Measurements from ENCODE around the gene PSMD13. TPM values are rescaled to one million over a fixed set of nuclear protein-coding genes. Genes with fewer than 3 reads are reported as not detected.
"Not testable (repeated sequence)": the region's sequence is repeated elsewhere in the genome, so short reads cannot be mapped to it uniquely, and the experiment has no call there.

PSMD13 gene
- total RNA-seq, 2 donors from 2014 or later = 196 to 273 TPM

GRCh38 chr11:223026-223789 lies 13.6 kb upstream of the PSMD13 start:
- no peaks in the 10 kb centered on the region for H3K9me3 Mint-ChIP-seq
- ATAC-seq (no peak), DNase-seq (ENCODE audit: low spot score in 2 of 2) (no peak)
- no peaks in the 10 kb centered on the region for H3K36me3 Mint-ChIP-seq
- peak overlapping the region; percentile 40 to 48 for H3K27ac Mint-ChIP-seq

GRCh38 chr11:223884-224283 lies 12.9 kb upstream of the PSMD13 start:
- H3K27ac Mint-ChIP-seq = no peak overlapping the region
- no peaks in the 10 kb centered on the region for H3K9me3 Mint-ChIP-seq
- DNase-seq (ENCODE audit: low spot score in 2 of 2) = no peak
- H3K36me3 Mint-ChIP-seq = no peaks in the 10 kb centered on the region
- ATAC-seq = no peak

GRCh38 chr11:224424-224823 lies 12.4 kb upstream of the PSMD13 start:
- no peaks in the 10 kb centered on the region for H3K36me3 Mint-ChIP-seq
- ATAC-seq = no peak

GRCh38 chr11:225734-226453 lies 10.9 kb upstream of the PSMD13 start:
- ATAC-seq (peak; percentile 76 to 93), DNase-seq (ENCODE audit: low spot score in 2 of 2) (no peak)
- peaks cover 0 to 4% of the 10 kb centered on the region in 2 donors for H3K36me3 Mint-ChIP-seq
- peak overlapping the region; percentile 47 to 57 for H3K27ac Mint-ChIP-seq
- H3K9me3 Mint-ChIP-seq = no peaks in the 10 kb centered on the region

More at GRCh38 chr11:224424-224823, 12.4 kb upstream of the PSMD13 start:
- Mint-ChIP-seq H3K9me3 (no peaks in the 10 kb centered on the region), H3K27ac (peak overlapping the region in 1 of 2 donors; percentile 47)
- no peak for DNase-seq (ENCODE audit: low spot score in 2 of 2)

- DNase-seq (ENCODE audit: low spot score in 2 of 2) (no peak), ATAC-seq (no peak)
- H3K27ac Mint-ChIP-seq = peak overlapping the region in 1 of 2 donors; percentile 53
- peaks cover 0 to 4% of the 10 kb centered on the region in 2 donors for H3K36me3 Mint-ChIP-seq
- no peaks in the 10 kb centered on the region for H3K9me3 Mint-ChIP-seq
Observed at GRCh38 chr11:227824-228379, 8.9 kb upstream of the PSMD13 start.

GRCh38 chr11:230431-230830 lies 6.3 kb upstream of the PSMD13 start:
- Mint-ChIP-seq H3K9me3 (no peaks in the 10 kb centered on the region), H3K36me3 (peaks cover 0 to 4% of the 10 kb centered on the region in 2 donors), H3K27ac (no peak overlapping the region)
- DNase-seq (ENCODE audit: low spot score in 2 of 2) = no peak
- no peak for ATAC-seq

- DNase-seq (ENCODE audit: low spot score in 2 of 2) (no peak), ATAC-seq (no peak)
- no peaks in the 10 kb centered on the region for H3K9me3 Mint-ChIP-seq
Observed at GRCh38 chr11:232783-233565, 3.8 kb upstream of the PSMD13 start.

GRCh38 chr11:235180-235579 lies 1.6 kb upstream of the PSMD13 start:
- Mint-ChIP-seq H3K9me3 (no peaks in the 10 kb centered on the region), H3K36me3 (peaks cover 11 to 13% of the 10 kb centered on the region in 2 donors), H3K27ac (peak overlapping the region; percentile 91 to 99)
- DNase-seq (ENCODE audit: low spot score in 2 of 2) = no peak
- ATAC-seq = no peak

More at GRCh38 chr11:232783-233565, 3.8 kb upstream of the PSMD13 start:
- peaks cover 8 to 12% of the 10 kb centered on the region in 2 donors for H3K36me3 Mint-ChIP-seq
- peak overlapping the region in 1 of 2 donors; percentile 29 for H3K27ac Mint-ChIP-seq

GRCh38 chr11:235609-235996 lies 1.2 kb upstream of the PSMD13 start:
- ATAC-seq (peak; percentile 42 to 47), DNase-seq (ENCODE audit: low spot score in 2 of 2) (no peak)
- H3K27ac Mint-ChIP-seq = peak overlapping the region; percentile 91 to 99
- H3K36me3 Mint-ChIP-seq = peaks cover 13% of the 10 kb centered on the region in 2 donors
- no peaks in the 10 kb centered on the region for H3K9me3 Mint-ChIP-seq

- Mint-ChIP-seq H3K9me3 (no peaks in the 10 kb centered on the region), H3K36me3 (peaks cover 15% of the 10 kb centered on the region in 2 donors), H3K27ac (peak within 1 kb of the TSS; percentile 99 to 100)
- ATAC-seq (peak; percentile 78 to 86), DNase-seq (ENCODE audit: low spot score in 2 of 2) (peak; percentile 77 to 84)
Observed at GRCh38 chr11:235997-236773, 591 bp upstream of the PSMD13 start, which contains the start of gene SIRT3. Gene SIRT3 (minus strand): TSS chr11:236342. CDS start chr11:236328, 14 bp downstream.

GRCh38 chr11:238346-238745 lies 1.6 kb downstream of the PSMD13 start:
- Mint-ChIP-seq H3K27ac (peak overlapping the region; percentile 83 to 99), H3K36me3 (peaks cover 32 to 33% of the 10 kb centered on the region in 2 donors)

GRCh38 chr11:240315-240714 lies 3.5 kb downstream of the PSMD13 start:
- no peak for DNase-seq (ENCODE audit: low spot score in 2 of 2)
- ATAC-seq = no peak
- H3K36me3 Mint-ChIP-seq = peaks cover 38 to 40% of the 10 kb centered on the region in 2 donors
- no peaks in the 10 kb centered on the region for H3K9me3 Mint-ChIP-seq
- peak overlapping the region in 1 of 2 donors; percentile 99 for H3K27ac Mint-ChIP-seq

More at GRCh38 chr11:238346-238745, 1.6 kb downstream of the PSMD13 start:
- not testable (repeated sequence) for ATAC-seq; H3K9me3 Mint-ChIP-seq; DNase-seq (ENCODE audit: low spot score in 2 of 2)

- H3K36me3 Mint-ChIP-seq = peaks cover 40 to 42% of the 10 kb centered on the region in 2 donors
Observed at GRCh38 chr11:241634-242033, 4.9 kb downstream of the PSMD13 start.

GRCh38 chr11:244376-244775 lies 7.6 kb downstream of the PSMD13 start:
- ATAC-seq = peak in 1 of 2 donors; percentile 67

More at GRCh38 chr11:241634-242033, 4.9 kb downstream of the PSMD13 start:
- ATAC-seq = no peak
- DNase-seq (ENCODE audit: low spot score in 2 of 2) = no peak
- Mint-ChIP-seq H3K9me3 (no peaks in the 10 kb centered on the region), H3K27ac (peak overlapping the region; percentile 28 to 63)

GRCh38 chr11:249062-249461 lies 12.3 kb downstream of the PSMD13 start:
- ATAC-seq = peak; percentile 18 to 65
- Mint-ChIP-seq H3K27ac (peak overlapping the region; percentile 1 to 63), H3K36me3 (peaks cover 20 to 34% of the 10 kb centered on the region in 2 donors), H3K9me3 (no peaks in the 10 kb centered on the region)
- DNase-seq (ENCODE audit: low spot score in 2 of 2) = no peak

More at GRCh38 chr11:244376-244775, 7.6 kb downstream of the PSMD13 start:
- Mint-ChIP-seq H3K36me3 (peaks cover 32 to 49% of the 10 kb centered on the region in 2 donors), H3K9me3 (no peaks in the 10 kb centered on the region), H3K27ac (no peak overlapping the region)
- DNase-seq (ENCODE audit: low spot score in 2 of 2) = no peak

Measured in activated naive CD4-positive, alpha-beta T cell treated with anti-CD3 and anti-CD28 coated beads, Interleukin-2, amount 50 U/mL, for 72 hours (primary cell).